Natural killer cell (primary cell): ENCODE measurements around the gene TMEM108. TPM values are rescaled to one million over a fixed set of nuclear protein-coding genes. Genes with fewer than 3 reads are reported as not detected.

Experiments used
- ATAC-seq, 3 donors: fragments of 150-1000 bp in 2 of 3; fragments of 200-7000 bp in 1 of 3; cut with Tn5 transposase; 1 replicate in 1 of 3; 2 replicates in 2 of 3; pipeline ENCODE4 v1.10.0; 2021; ENCODE audit warnings: mild to moderate bottlenecking in 2 of 3, moderate library complexity in 2 of 3
- DNase-seq, 2 donors: peaks; one replicate each; pipeline versions ENCODE4 v3.0.0 to v3.0.0-alpha.2; 2013 to 2021; ENCODE audit warnings: mixed read lengths in 1 of 2
- H3K27ac ChIP-seq: one replicate; pipeline ENCODE4 v1.5.1; 2013; ENCODE audit warnings: mild to moderate bottlenecking, low read length
- H3K27me3 ChIP-seq: one replicate; pipeline ENCODE4 v1.6.1; 2013; ENCODE audit warnings: low read length; ENCODE audit not compliant: control insufficient read depth, insufficient read depth
- H3K36me3 ChIP-seq: one replicate; pipeline ENCODE4 v1.6.1; 2013; ENCODE audit warnings: low read length; ENCODE audit not compliant: control insufficient read depth, insufficient read depth
- H3K4me1 ChIP-seq: one replicate; pipeline ENCODE4 v1.6.1; 2013; ENCODE audit warnings: low read length; ENCODE audit not compliant: control insufficient read depth, insufficient read depth
- H3K4me3 ChIP-seq: one replicate; pipeline ENCODE4 v1.5.1; 2013; ENCODE audit warnings: low read length
- H3K9me3 ChIP-seq: one replicate; pipeline ENCODE4 v1.6.1; 2013; ENCODE audit warnings: low read length; ENCODE audit not compliant: control insufficient read depth, insufficient read depth
- H3K27ac Mint-ChIP-seq, 2 donors: one replicate each; pipeline ENCODE4 v1.8.0; 2022; ENCODE audit warnings: mild to moderate bottlenecking in 2 of 2, mixed read lengths in 2 of 2, moderate library complexity in 1 of 2
- H3K27me3 Mint-ChIP-seq, 2 donors: one replicate each; pipeline ENCODE4 v1.8.0; 2022; ENCODE audit warnings: low read depth in 2 of 2, mixed read lengths in 2 of 2
- H3K36me3 Mint-ChIP-seq: one replicate; pipeline ENCODE4 v1.8.0; 2022; ENCODE audit warnings: mixed read lengths
- H3K4me1 Mint-ChIP-seq, 2 donors: one replicate each; pipeline ENCODE4 v1.8.0; 2022; ENCODE audit warnings: mixed read lengths in 2 of 2
- H3K4me3 Mint-ChIP-seq: one replicate; pipeline ENCODE4 v1.8.0; 2022; ENCODE audit warnings: mild to moderate bottlenecking, moderate library complexity, mixed read lengths
- H3K9me3 Mint-ChIP-seq, 2 donors: one replicate each; pipeline ENCODE4 v1.8.0; 2022; ENCODE audit warnings: mixed read lengths in 2 of 2
- CTCF ChIP-seq: fragments of 200-600 bp; IDR thresholded peaks from one replicate; pipeline ENCODE4 v1.8.0; 2022; ENCODE audit warnings: antibody characterized with exemption
- WGBS: methylation state at CpG from one replicate; pipeline ENCODE4 v1.1.7; 2013; ENCODE audit warnings: missing lambda C conversion rate; ENCODE audit not compliant: insufficient coverage; 5-methylcytosine and 5-hydroxymethylcytosine counted together
- intact Hi-C: fragments of 100-400 bp; cut with micrococcal nuclease; formaldehyde crosslinking; loops from one replicate; pipeline ENCODE4 v1.14.2; 2022
- total RNA-seq, 4 donors: library from RNA; stranded (reverse); fragments of 120-200 nt in 1 of 4; gene quantifications; one replicate each; pipeline versions ENCODE4 v1.2.3 to v1.2.4, GENCODE V29; 2013 to 2022

TMEM108 gene
- total RNA-seq, 3 donors from 2014 or later (not counting 1 experiment from before 2014, with no cell fraction given), result not detected

GRCh38 chr3:133162670-133163305 lies 124.6 kb downstream of the TMEM108 start:
- no peaks in the 10 kb centered on the region for H3K27me3 Mint-ChIP-seq
- no peak overlapping the region for H3K27ac Mint-ChIP-seq
- ATAC-seq (no peak), DNase-seq (no peak)
- Histone ChIP-seq H3K36me3 (no peaks in the 10 kb centered on the region), H3K27ac (no peak overlapping the region), H3K4me3 (no peak overlapping the region), H3K9me3 (no peaks in the 10 kb centered on the region), H3K4me1 (no peaks in the 10 kb centered on the region), H3K27me3 (no peaks in the 10 kb centered on the region)
- intact Hi-C loops, result no loop called here
- H3K4me3 Mint-ChIP-seq, result no peak overlapping the region
- WGBS, result 69% methylated on average over 2 of the region's 3 CpGs
- H3K36me3 Mint-ChIP-seq, result no peaks in the 10 kb centered on the region
- no peaks in the 10 kb centered on the region for H3K9me3 Mint-ChIP-seq
- TF ChIP-seq CTCF, result no peak
- no peaks in the 10 kb centered on the region for H3K4me1 Mint-ChIP-seq

GRCh38 chr3:133167340-133168024 lies 129.3 kb downstream of the TMEM108 start:
- H3K27me3 ChIP-seq, result no peaks in the 10 kb centered on the region
- H3K27ac ChIP-seq, result no peak overlapping the region
- H3K4me3 Mint-ChIP-seq, result no peak overlapping the region
- no peak overlapping the region for H3K27ac Mint-ChIP-seq
- ATAC-seq, result no peak
- H3K4me1 Mint-ChIP-seq, result no peaks in the 10 kb centered on the region
- H3K9me3 Mint-ChIP-seq, result no peaks in the 10 kb centered on the region
- H3K36me3 Mint-ChIP-seq, result no peaks in the 10 kb centered on the region
- intact Hi-C loops, result no loop called here
- TF ChIP-seq CTCF, result no peak
- H3K27me3 Mint-ChIP-seq, result no peaks in the 10 kb centered on the region
- H3K4me3 ChIP-seq, result no peak overlapping the region
- H3K4me1 ChIP-seq, result no peaks in the 10 kb centered on the region
- no peaks in the 10 kb centered on the region for H3K36me3 ChIP-seq
- H3K9me3 ChIP-seq, result no peaks in the 10 kb centered on the region
- WGBS, result 96% methylated on average over 36 of the region's 36 CpGs
- no peak for DNase-seq

DNA sequence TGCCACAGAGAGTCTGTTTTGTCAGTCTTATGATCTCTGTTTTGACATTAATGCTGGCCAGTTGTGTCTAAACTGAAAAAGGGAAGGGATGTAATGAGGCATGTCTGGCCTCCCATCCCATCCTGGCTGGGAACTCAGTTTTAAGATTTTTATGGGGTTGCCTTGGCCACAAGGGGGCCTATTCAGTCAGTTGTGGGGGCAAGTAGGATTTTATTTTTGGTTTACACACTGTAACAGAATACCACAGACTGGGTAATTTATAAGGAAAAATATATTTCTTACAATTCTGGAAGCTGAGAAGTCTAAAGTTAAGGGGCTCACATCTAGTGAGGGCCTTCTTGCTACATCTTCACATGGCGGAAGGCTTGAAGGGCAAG lies 129.8 kb downstream of the TMEM108 start:
- no peak overlapping the region for H3K27ac ChIP-seq
- DNase-seq (no peak), ATAC-seq (no peak)
- no peak for TF ChIP-seq CTCF
- H3K4me3 ChIP-seq, result no peak overlapping the region
- H3K27me3 Mint-ChIP-seq, result no peaks in the 10 kb centered on the region
- 100% methylated on average over 1 of the region's 1 CpG for WGBS
- H3K4me1 Mint-ChIP-seq, result no peaks in the 10 kb centered on the region
- no peaks in the 10 kb centered on the region for H3K4me1 ChIP-seq
- H3K36me3 ChIP-seq, result no peaks in the 10 kb centered on the region
- H3K9me3 ChIP-seq, result no peaks in the 10 kb centered on the region
- H3K4me3 Mint-ChIP-seq, result no peak overlapping the region
- intact Hi-C loops, result no loop called here
- no peaks in the 10 kb centered on the region for H3K9me3 Mint-ChIP-seq
- H3K27ac Mint-ChIP-seq, result no peak overlapping the region
- no peaks in the 10 kb centered on the region for H3K36me3 Mint-ChIP-seq
- H3K27me3 ChIP-seq, result no peaks in the 10 kb centered on the region
